Fibroblast of villous mesenchyme (primary cell): ENCODE data around the gene ITPKC. TPM values are rescaled to one million over a fixed set of nuclear protein-coding genes. Genes with fewer than 3 reads are reported as not detected.

ENCODE experiments used
- DNase-seq: peaks from one replicate; pipeline ENCODE4 v3.0.0-alpha.2; 2010; ENCODE audit warnings: low read depth
- H3K4me3 ChIP-seq: 2 replicates; pipeline ENCODE4 v1.5.1; 2011; ENCODE audit warnings: low read depth, mild to moderate bottlenecking, low read length
- CTCF ChIP-seq: IDR thresholded peaks from 2 replicates; pipeline ENCODE4 v1.5.1; 2012; ENCODE audit warnings: low read depth, mild to moderate bottlenecking, low read length; ENCODE audit not compliant: insufficient read depth
- total RNA-seq: library from RNA; depleted of rRNA; stranded (reverse); fragments of >200 nt; gene quantifications from 2 replicates; pipeline ENCODE4 v1.2.3, GENCODE V29; 2012

ITPKC gene
- total RNA-seq: 14.5 and 16.8 TPM in 2 replicates

GRCh38 chr19:40716482-40717324 lies at the start of gene ITPKC, which contains the start of gene COQ8B:
Gene ITPKC, plus strand, starts transcription at chr19:40717112. Its CDS starts 24 bp downstream, at chr19:40717136.
Gene COQ8B, minus strand, starts transcription at chr19:40716886. Its CDS starts 2,254 bp downstream, at chr19:40714632.
- TF ChIP-seq CTCF: peak; percentile 6
- peak within 1 kb of the TSS; percentile 65 for H3K4me3 ChIP-seq
- DNase-seq: peak; percentile 99

- TF ChIP-seq CTCF: no peak
- no peak for DNase-seq
- H3K4me3 ChIP-seq: no peak overlapping the region
Measured at GRCh38 chr19:40667602-40668001, 49.3 kb upstream of the ITPKC start.

- no peak for TF ChIP-seq CTCF
- no peak overlapping the region for H3K4me3 ChIP-seq
- no peak for DNase-seq
Measured at GRCh38 chr19:40668991-40669614, 47.8 kb upstream of the ITPKC start.

- no peak for TF ChIP-seq CTCF
- no peak overlapping the region for H3K4me3 ChIP-seq
- DNase-seq: no peak
Measured at GRCh38 chr19:40671404-40671803, 45.5 kb upstream of the ITPKC start.

- no peak for TF ChIP-seq CTCF
- H3K4me3 ChIP-seq: no peak overlapping the region
- DNase-seq: no peak
Measured at GRCh38 chr19:40672038-40672437, 44.9 kb upstream of the ITPKC start.

GRCh38 chr19:40672573-40673299 lies 44.2 kb upstream of the ITPKC start:
- DNase-seq: no peak
- TF ChIP-seq CTCF: no peak
- no peak overlapping the region for H3K4me3 ChIP-seq
